ENCODE results near the gene AVL9. TPM values are rescaled to one million over a fixed set of nuclear protein-coding genes. Genes with fewer than 3 reads are reported as not detected.
A peak's percentile ranks its signal among the peaks of the same experiment; 100 is the strongest.

AVL9 gene
- total RNA-seq: 10 to 100 TPM; 86.1 to 97.3 TPM

DNA sequence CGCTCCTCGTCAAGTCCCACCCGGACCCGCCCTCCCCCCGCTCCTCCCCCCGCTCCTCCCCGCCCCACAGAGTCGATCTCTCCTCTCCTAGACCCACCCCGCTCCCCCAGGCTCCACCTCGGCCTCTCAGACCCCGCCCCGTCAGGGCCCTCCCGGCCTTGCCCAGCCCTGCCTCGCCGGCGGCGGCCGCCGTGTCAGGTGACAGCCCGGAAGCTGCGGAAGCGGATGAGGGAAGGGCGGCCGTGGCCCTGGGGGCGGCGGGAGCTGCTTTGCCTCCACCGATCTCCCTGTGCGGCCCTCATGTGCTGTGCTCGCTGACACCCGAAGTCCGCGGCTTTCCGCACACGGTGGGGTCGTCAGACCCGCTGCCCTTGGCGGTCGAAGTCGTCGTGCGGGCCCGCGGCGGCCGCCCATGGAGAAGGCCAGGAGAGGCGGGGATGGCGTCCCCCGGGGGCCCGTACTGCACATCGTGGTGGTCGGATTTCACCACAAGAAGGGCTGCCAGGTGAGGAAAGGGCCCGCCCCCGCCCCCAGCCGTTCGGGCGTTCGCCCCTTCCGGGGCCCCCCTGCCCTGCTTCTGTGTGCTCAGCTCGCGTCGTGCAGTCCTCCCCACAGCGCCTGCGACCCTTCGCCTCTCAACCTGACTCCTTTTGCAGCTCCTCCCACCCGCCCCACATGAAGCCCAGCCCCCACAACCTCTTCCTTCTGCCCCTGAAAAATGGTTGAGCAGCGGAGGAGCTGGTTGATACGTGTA lies at the start of gene AVL9:
Gene AVL9 (plus strand): TSS at position 192 of the 754 bp plus-strand sequence. CDS start 221 bp downstream, at position 413.
- Histone ChIP-seq H3K27me3 (no peaks in the 10 kb centered on the region), H3K4me3 (peak within 1 kb of the TSS; percentile 95), H3K9me3 (no peaks in the 10 kb centered on the region), H3K9ac (ENCODE audit: low read depth in 2 of 2, low read length in 2 of 2) (peak within 1 kb of the TSS; percentile 92 to 99), H3K4me1 (peaks cover 4% of the 10 kb centered on the region), H3K27ac (peak within 1 kb of the TSS; percentile 99), H3K36me3 (no peaks in the 10 kb centered on the region)
- no peak for TF ChIP-seq CTCF (IDR thresholded peaks at IDR 0.05)
- DNase-seq: peak; percentile 99
- intact Hi-C loops (cut with DNase I): no loop called here

DNA sequence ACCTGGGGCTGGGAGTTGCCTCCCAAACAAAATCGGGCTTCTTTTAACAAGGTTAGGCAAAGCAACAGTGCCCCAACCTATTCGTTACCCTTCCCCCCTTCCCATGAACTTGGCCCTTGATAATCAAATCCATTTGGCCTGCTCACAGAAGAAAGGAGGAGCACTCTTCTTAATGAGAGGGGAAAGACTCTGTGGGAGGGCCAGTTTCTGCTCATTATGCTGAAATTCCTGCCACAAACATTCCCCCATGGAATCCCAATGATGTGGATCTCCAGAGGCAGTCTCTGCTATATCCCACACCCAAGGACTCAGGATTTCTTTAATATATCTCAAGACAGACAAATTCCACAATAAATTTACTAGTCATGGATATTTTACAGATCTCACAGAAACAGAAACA lies 48.1 kb upstream of the AVL9 start:
- Histone ChIP-seq H3K4me3 (no peak overlapping the region), H3K27ac (no peak overlapping the region), H3K9me3 (no peaks in the 10 kb centered on the region), H3K4me1 (no peaks in the 10 kb centered on the region), H3K9ac (ENCODE audit: low read depth in 2 of 2, low read length in 2 of 2) (no peak overlapping the region), H3K27me3 (no peaks in the 10 kb centered on the region), H3K36me3 (no peaks in the 10 kb centered on the region)
- no peak for DNase-seq
- TF ChIP-seq CTCF (IDR thresholded peaks at IDR 0.05): no peak
- intact Hi-C loops (cut with DNase I): no loop called here

GRCh38 chr7:32453341-32454011 lies 41.8 kb upstream of the AVL9 start:
- H3K9me3 ChIP-seq: no peaks in the 10 kb centered on the region
- intact Hi-C loops (cut with DNase I): no loop called here
- TF ChIP-seq CTCF (IDR thresholded peaks at IDR 0.05): no peak

DNA sequence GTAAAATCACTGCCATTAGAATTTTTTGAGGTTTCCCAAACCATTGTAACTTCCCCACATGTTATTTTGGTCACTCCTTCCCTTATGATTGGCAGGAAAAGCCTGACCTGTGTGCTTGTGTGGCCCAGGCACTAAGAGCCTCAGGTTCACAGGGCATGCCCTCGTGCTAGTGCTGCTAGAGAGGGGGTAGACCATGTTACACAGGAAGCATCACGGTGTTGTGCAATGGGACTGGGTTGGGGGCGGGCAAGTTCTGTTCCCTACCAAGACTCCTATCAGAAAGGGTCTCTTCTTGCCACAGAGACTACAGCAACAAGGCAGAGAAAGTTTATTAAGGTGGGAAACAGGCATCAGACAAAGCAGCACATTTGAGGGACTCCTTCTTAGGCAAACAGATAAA lies 37.3 kb upstream of the AVL9 start:
- intact Hi-C loops (cut with DNase I): no loop called here
- no peaks in the 10 kb centered on the region for H3K4me1 ChIP-seq
- no peaks in the 10 kb centered on the region for H3K36me3 ChIP-seq
- no peaks in the 10 kb centered on the region for H3K9me3 ChIP-seq
- no peak overlapping the region for H3K9ac ChIP-seq (ENCODE audit: low read depth in 2 of 2, low read length in 2 of 2)
- H3K27ac ChIP-seq: no peak overlapping the region
- DNase-seq: no peak
- TF ChIP-seq CTCF (IDR thresholded peaks at IDR 0.05): no peak
- H3K27me3 ChIP-seq: no peaks in the 10 kb centered on the region
- H3K4me3 ChIP-seq: no peak overlapping the region

More at GRCh38 chr7:32453341-32454011, 41.8 kb upstream of the AVL9 start:
- Histone ChIP-seq H3K27me3 (no peaks in the 10 kb centered on the region), H3K4me3 (no peak overlapping the region), H3K36me3 (no peaks in the 10 kb centered on the region), H3K9ac (ENCODE audit: low read depth in 2 of 2, low read length in 2 of 2) (no peak overlapping the region), H3K27ac (no peak overlapping the region), H3K4me1 (no peaks in the 10 kb centered on the region)
- DNase-seq: no peak

DNA sequence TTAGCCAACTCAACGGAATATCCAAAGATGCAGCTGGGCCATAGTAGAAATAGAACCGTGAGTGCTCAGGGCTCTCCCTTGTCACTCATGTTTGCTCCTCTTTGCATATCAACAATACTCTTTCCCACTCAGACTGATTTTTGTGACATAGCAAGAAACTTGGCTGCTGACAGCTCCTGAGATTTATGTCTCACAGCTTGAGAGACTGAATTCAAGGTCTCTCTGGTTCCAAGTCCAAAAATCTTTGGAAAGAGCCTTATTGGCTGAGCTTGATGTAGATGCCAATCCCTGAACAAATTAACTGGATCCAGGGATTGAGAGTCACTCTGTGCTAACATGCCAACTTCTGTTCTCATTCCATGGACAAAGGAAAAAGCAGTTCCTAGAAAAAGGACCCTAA lies 35.5 kb upstream of the AVL9 start:
- no peak for TF ChIP-seq CTCF (IDR thresholded peaks at IDR 0.05)

More for the DNA sequence above, 35.5 kb upstream of the AVL9 start:
- no peaks in the 10 kb centered on the region for H3K27me3 ChIP-seq
- H3K9me3 ChIP-seq: no peaks in the 10 kb centered on the region
- H3K36me3 ChIP-seq: no peaks in the 10 kb centered on the region
- H3K27ac ChIP-seq: no peak overlapping the region
- no peak overlapping the region for H3K4me3 ChIP-seq
- intact Hi-C loops (cut with DNase I): no loop called here
- DNase-seq: no peak
- no peaks in the 10 kb centered on the region for H3K4me1 ChIP-seq
- no peak overlapping the region for H3K9ac ChIP-seq (ENCODE audit: low read depth in 2 of 2, low read length in 2 of 2)

All from colonic mucosa (tissue), 4 donors.